GM18507 (cell line): ENCODE results near the gene S100B.

Source experiments
- DNase-seq: peaks from one replicate; pipeline ENCODE4 v3.0.0; 2011; ENCODE audit warnings: low read depth; ENCODE audit not compliant: insufficient read length; ENCODE audit errors: extremely low spot score
- FAIRE-seq: peaks from 2 replicates; lab custom pipeline; 2011; peaks lifted over from hg19 to GRCh38; lab: Jason Lieb, UNC

S100B gene

DNA sequence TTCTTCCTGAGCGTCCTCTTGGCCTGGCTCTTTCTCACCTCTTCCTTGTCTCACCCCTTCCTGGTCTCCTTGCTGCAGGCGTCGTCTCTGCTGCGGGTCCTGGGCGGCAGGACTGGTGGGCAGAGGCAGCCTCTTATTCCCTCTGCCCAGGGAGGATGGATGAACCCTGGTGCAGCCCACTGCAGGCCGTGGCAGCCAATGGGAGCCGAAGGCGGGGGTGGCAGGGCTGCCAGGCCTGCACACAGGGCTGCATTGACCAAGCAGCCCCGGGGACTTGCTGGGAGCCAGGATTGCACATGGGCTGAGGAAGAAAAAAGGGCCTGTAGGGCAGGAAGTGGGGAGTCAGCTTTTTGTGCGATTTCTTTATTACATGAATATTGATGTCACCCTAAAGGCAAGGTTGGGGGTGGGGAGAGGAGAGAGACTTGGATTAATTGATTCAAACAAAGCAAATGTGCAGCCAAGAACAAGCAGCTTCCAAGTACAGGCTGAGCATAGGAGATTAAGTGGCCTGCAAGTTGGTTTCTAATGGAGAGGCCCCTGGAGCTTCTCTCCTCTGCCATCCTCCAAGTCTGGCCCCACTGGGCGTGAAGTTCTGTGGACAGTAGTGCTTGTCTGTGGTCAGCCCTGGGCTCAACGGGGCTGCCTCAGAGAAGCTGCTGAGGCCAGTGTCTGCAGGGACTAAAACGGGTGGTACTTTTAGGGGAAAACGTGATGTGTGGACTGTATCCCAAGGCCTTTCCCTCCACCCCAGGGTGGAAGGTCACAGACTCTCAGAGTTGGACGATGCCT, at the start of gene S100B:
TSS of gene S100B (minus strand) at position 108 of the 792 bp plus-strand sequence. CDS start 2,667 bp downstream, outside the sequence.
- FAIRE-seq, result no peak
- DNase-seq, result no peak

DNA sequence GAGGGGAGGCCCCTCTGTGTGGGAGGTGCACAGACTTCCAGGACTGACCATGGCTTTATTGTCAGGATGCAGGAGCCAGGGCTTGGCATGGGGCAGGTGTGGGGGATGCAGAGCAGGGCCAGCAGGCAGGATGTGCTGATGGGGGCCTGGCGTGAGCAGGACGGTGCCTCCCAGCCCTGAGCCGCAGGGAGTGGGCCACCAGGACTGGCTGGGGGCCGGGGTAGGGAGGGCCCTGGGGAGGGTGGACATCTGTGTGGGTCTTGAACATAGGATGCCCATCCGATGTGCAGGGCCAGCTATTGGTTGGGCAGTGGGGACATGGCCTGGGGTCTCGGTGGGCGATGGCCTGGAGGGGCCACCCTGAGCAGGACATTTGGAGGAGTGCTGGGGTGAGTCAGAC, 46.2 kb upstream of the S100B start:
- DNase-seq, result no peak
- FAIRE-seq, result no peak

DNA sequence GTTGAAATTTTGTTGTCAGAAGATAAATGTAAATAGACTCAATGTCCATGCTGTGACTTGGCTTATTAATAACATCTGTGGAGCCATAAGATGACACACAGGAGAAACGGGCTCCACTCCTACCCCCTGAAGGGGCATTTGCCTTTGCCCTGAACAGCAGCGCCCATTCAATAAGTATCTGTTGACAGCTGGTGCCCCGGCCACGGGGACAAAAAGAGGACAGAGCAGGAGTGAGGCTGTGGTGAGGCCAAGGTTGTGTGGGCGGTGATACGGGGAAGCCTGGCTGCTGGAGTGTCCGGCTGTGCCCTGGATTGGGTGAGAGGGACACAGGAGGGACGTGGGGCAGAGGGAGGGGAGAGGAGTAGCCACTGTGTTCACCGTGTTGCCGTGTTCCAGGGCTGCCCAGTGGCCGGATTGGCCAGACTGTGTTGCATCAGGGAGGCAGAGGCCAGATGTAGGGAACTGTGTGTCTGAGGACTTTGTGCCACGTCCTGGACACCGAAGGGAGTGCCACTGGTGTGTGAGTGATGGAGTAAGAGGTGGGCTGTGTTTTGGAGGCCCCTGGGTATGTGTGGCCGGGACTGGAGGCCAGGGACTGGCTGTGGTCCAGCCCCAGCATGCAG, 45.7 kb upstream of the S100B start:
- no peak for FAIRE-seq
- DNase-seq, result no peak

DNA sequence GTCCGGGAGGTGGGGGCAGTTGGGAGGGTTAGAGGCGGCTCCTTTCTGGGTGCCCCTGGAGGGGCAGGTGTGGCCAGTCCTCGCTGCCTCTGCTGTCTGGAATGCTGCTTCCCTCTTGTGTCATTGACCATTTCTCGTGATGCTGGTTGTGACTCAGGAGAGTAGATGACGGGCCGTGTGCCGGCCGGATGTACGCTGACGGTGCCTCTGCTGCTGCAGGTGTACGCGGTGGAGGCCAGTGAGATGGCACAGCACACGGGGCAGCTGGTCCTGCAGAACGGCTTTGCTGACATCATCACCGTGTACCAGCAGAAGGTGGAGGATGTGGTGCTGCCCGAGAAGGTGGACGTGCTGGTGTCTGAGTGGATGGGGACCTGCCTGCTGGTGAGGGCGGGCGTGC, 44.5 kb upstream of the S100B start:
- no peak for DNase-seq
- no peak for FAIRE-seq

DNA sequence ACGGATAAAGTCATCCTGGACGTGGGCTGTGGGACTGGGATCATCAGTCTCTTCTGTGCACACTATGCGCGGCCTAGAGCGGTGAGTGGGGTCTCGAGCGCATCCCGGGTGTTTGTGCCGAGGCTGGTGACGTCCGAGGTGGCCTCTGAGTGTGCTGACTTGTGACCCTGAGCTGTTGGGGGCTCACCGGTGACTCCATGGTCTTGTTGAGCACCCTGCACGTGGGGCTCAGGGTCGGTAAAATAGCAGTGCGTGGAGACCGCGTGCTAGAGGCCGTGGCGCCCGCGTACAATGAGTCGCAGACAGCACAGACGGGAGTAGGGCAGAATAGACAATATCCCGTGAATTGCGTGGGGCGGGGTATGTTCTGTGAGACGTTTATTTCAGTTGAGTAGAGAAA, 43.7 kb upstream of the S100B start:
- DNase-seq, result no peak
- FAIRE-seq, result no peak

DNA sequence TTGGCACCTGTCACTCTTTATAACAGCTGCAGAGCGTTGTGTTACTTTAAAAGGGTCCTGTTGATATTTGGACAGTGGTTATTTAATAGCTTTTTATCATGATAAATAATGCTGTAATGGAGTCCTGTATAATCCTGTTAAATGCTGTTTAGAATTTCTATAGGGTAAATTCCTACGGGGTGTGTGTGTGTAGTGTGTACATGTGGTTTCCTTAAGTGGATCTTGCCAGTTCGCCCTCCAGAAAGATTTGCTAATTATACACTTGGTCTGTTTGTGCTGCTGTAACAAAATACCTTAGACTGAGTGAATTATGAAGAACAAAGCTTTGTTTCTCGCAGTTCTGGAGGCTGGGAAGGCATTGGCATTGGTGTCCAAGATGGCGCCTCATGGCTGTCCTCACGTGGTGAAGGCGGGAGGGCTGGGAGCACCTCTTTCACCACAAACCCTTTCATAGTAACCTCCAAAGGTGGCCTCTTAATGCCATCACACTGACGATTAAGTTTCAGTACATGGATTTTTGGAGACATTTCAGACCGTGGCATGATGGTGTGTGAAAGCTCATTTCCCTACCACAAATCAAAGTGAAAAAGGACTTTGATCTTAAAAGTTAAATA, 41.8 kb upstream of the S100B start:
- FAIRE-seq (no peak), DNase-seq (no peak)

DNA sequence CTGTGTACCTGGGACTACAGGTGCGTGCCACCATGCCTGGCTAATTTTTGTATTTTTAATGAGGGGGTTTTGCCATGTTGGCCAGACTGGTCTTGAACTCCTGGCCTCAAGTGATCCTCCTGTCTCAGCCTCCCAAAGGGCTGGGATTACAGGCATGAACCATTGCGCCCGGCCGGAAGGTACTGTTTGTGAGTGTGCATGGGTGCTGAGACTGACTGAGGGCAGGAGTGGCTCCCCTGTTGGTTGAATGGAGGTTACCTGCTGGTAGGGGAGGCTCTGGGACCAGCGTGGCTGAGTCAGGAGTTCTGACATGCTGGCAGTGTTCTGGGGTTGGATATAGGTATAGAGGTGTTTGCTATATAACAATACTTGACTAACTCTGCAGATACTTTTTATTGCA, 41.0 kb upstream of the S100B start:
- no peak for FAIRE-seq
- DNase-seq, result no peak

DNA sequence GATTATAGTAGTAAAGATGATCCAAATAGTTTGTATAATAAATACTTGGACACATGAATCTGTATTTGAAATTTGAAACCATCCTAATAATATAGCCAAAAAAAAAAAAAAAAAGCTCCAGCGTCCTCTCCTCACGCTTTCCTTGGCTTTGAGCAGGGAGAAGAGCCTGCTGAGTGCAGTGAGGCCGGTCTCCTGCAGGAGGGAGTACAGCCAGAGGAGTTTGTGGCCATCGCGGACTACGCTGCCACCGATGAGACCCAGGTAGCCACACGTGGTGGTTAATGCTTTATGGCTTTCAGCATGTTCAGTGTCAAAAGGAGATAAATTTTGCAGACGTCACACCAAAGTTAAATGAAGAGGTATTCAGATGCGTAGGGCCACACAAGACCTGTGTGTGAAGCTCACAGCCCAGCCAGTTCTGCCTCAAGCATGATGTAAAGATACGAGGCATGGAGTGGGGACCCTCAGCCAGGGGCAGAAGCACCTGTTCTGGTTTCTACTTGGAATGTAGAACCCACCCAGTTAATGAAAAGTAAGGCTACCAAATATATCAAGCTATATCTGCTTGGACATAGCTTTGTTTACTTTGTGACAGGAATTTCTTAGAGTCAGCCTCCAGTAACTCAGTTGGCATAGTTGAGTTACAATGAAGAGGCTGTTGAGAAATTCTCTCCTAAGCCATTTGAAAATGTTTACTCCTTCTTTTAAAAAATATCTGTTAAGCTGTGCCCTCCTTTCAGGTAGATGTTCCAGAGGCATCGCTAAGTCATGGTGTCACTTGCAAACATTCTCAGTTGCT, 38.7 kb upstream of the S100B start:
- no peak for FAIRE-seq
- no peak for DNase-seq

DNA sequence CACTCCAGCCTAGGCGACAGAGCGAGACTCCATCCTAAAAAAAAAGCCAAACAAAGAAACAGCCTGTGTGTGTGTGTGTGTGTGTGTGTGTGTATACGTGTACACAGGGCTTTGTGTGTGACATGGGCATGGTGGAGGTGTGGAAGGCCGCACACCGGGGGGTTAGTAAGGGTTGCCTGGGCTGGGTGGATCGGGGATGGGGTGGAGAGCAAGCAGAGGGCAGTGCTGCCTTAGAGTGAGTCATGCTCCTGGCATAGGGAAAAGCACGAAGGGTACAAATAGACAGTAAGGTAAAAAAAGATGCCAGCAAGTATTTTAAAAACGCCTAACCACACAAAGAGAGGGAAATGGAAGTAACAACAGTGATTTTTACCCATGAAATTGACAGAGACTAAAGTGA, 36.8 kb upstream of the S100B start:
- no peak for DNase-seq
- FAIRE-seq, result no peak

DNA sequence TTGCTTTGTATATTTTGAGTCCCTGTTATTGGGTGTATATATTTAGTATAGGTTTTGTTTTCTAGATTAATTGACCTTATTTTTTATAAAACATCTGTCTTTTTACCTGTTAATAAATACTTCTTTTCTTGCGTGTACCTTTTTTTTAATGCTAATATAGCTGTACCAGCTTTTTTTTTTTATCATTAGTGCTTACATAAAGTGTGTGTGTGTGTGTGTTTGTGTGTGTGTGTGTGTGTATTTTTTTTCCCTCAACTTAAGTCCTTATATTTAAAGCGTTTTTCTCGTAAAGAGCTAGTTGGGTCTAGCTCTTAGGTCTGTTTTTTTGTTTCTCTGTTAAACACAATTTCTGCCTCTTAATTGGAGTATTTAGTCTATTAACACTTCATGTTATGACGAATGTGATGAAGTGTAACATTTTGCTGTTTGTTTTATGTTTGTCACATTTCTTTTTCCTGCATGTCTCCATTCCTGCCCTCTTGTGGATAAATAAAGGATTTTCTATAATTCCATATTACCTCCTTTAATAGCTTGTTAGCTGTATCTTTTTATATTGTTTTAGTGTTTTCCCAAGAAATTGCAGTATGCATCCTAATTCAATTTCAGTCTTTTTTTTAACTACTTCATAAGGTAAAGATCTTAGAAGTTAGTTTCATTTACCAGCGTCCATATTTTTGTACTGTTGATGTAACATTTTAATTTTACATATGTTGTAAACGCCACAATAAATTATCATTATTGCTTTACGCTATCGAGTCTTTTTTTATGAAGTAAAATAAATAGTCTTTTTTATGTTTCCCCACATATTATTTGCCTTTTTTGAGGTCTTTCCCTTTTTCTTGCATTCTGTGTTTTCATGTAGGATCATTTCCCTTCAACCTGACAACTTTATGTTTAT, 34.9 kb upstream of the S100B start:
- FAIRE-seq, result no peak
- no peak for DNase-seq

DNA sequence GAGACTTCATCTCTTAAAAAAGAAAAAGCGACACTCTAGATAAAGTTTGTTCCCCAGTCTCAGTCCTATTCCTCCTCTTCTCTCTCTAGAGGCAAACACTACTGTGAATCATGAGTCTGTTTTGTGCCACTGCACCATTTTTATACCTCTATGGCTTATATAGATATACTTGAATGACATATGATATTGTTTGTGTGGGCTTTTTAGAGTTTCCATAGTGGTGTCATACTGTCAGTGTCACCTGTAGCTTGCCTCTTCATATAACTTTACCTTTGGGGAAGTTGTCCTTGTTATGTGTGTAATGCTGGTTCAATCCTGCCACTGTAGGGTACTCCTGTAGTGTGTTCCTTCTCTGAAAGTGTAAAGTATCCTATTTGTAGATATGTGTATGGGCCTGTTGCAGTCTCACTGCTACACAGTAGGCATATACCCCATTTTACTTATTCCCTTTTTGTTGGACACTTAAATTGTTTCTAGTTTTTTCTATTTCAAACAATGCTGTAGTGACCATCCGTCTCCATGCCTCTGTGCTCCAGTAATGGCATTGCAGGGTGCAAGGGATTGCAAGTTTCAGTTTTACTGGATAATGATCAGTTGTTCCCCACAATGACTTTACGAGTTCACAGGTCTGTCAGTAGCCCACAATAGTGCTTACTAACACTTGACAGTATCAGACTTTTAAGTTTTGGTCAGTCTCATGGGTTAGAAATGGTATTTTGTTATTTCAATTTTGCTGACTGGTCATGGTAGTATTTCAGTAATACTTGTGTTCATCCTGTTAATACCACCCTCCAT, 33.3 kb upstream of the S100B start:
- DNase-seq, result no peak
- peak; percentile 44 for FAIRE-seq

DNA sequence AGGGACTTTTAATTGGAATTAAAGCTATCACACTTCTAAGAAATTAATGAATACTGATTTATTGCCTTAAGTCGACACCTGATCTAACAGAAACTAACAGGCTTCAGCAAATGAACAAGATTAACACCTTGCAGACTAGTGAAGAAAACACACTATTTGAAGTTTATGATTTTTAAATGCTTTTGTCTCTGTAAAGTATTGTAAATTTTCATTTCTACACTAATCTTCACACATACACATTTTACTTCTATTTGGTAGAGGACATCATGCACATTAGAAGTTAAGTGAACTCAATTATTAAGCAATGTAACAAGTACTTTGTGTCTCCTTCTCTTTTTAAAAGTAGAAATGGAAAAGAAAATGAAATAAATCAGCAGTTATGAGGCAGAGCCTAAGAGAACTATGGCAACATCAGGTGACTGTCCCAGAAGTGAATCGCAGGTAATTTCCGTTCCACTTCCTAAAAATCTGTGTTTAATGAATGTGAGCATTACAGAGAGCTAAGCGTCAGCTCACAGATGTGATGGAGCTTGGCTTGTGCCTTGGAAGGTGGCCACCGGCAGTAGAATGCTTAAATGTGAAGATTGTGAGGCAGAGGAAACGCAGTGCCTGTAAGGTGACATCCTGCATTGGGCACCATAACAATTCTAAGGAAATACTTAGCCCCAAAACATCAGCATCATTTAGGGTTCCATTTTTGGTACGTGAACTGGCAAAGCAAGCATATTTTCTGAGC, 31.8 kb upstream of the S100B start:
- FAIRE-seq, result no peak
- DNase-seq, result no peak

DNA sequence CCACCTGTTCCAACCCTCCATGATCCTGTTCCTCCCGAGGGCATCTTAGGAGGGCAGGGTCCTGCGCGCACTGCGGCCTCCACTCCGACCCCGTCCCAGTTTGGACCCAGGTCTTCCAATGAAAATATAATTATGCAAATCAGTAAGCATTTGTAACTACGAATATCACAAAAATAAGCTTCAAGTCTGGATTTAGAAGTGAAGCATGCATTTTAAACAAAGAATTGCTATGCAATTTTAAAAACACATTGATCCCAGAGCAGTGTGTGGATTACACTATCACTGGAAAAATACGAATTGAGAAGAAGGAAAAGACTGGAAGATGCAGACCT, 31.3 kb upstream of the S100B start:
- FAIRE-seq (no peak), DNase-seq (no peak)

DNA sequence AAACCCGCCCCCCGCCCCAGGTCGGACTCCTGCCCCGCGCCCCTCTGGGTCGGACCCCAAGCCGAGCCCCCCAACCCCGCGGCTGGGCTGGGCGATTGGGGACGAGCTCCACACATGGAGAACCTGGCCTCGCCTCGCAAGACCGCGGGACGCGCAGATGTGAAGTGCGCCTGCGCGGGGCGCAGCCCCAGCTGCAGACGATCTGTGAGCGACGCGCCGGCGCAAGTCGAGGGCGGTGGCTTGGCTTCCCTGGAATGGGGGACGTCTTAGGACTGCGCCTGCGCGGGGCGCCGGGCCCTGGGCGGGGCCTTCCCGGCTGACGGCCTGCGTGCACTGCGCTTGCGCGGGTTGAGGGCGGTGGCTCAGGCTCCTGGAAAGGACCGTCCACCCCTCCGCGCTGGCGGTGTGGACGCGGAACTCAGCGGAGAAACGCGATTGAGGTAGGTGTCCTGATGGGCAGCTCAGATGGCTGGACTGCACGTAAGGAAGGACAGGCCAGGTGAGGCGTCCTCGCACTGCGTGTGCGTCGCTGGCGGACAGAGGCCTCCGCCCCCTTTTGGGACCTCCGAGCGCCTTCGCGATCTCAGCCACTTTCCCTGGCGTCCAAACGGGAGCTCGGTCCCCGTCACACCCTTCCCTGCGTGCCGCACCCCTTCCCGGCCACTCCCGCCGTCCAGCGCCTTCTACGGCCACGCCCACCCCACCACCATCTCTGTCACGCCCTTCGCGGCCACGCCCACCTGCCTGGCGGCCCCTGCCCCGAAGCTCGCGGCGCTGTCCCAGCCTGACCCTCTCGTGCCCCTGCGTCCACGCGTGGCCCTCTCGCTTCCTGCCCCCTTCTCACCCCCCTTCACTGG, 30.7 kb upstream of the S100B start, which contains the start of gene PRMT2:
TSS of gene PRMT2 (plus strand) at position 351 of the 857 bp plus-strand sequence. CDS start 1,278 bp downstream, outside the sequence.
- FAIRE-seq, result peak; percentile 94
- DNase-seq, result peak; percentile 100

DNA sequence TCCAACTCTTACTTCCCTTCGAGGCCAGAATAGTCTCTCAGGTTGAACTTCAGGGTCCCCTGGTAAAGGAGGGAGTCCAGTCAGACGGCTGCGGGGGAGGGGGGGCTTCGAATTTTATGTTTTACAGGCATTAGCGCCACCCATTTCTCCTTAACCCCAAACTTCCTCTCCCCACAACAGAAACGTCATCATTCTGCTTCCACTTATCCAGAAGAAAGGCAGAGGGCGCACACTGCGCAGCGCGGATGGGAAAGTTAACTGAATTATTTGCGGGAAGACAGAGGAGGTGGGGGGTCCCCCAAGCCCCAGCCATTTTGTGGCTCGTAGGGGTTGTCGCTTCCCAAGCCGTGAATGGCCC, 30.1 kb upstream of the S100B start:
- FAIRE-seq (no peak), DNase-seq (no peak)

DNA sequence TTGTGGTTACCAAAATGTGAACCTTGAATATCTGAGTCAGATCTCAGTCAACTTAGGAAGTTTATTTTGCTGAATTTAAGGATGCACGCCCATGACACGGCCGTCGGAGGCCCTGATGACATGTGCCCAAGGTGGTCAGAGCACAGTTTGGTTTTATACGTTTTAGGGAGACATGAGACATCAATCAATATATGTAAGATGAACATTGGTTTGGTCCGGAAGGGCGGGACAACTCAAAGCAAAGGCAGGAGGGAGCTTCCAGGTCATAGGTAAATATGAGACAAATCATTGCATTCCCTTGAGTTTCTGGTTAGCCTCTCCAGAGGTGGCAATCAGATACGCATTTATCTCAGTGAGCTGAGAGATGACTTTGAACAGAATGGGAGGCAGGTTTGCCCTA, 29.5 kb upstream of the S100B start:
- DNase-seq (no peak), FAIRE-seq (no peak)

DNA sequence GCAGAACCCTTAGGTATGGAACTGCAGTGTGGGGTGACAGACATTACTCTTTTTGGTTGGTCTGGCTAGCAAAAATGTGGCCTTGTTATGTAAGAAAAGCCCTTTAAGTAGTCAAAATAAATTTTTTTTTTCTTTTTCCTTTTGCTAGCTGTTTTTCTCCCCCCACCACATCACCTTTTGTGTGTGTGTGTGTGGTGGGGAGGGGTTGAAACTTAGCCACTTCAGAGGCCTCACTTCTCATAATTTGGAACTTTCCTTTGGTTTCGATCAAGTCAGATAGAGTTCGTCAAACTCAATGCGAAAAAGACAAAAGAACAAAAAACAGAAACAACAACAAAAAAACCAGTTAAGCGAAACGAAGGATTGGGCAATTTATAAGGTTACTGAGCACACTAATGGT, 28.7 kb upstream of the S100B start:
- FAIRE-seq, result no peak
- DNase-seq, result no peak
